Stimulated activated CD4-positive, alpha-beta T cell treated with anti-CD3 and anti-CD28 coated beads, TNF-alpha, amount 100 ng/mL, for 24 hours (primary cell): ENCODE results near the gene TRABD.

Source experiments
- DNase-seq, 3 experiments: peaks; one replicate each; pipeline ENCODE4 v3.0.0-alpha.2; 2020; ENCODE audit warnings: low read depth in 3 of 3

The TRABD gene

DNA sequence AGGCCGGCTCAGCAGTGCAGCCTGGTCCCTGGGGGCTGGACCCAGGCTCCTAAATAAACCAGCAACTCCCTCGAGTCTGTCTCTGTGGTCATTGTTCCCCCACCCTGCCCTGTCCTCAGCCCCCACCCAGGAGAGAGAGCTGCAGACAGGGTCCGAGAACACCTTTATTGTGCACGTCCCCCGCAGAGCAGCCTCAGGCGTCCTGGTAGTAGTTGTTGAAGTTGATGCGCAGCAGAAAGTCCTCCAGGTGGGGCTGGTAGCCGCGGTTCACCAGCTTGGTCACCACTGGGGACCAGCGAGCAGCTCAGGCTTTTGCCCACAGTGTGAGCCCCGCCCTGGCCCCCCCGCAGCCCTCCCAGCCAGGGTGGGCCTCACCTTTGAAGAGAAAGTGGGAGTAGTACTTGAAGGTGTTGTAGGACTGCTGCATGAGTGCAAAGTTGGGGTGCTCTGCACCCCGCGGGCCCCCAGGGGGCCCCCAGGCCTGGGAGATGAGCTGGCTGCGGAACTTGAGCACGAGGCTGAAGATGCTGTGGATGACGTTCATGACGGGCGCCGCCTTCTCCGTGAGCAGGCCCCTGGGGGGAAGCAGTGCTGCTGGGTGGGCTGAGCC lies 31.9 kb downstream of the TRABD start:
- DNase-seq, result no peak

DNA sequence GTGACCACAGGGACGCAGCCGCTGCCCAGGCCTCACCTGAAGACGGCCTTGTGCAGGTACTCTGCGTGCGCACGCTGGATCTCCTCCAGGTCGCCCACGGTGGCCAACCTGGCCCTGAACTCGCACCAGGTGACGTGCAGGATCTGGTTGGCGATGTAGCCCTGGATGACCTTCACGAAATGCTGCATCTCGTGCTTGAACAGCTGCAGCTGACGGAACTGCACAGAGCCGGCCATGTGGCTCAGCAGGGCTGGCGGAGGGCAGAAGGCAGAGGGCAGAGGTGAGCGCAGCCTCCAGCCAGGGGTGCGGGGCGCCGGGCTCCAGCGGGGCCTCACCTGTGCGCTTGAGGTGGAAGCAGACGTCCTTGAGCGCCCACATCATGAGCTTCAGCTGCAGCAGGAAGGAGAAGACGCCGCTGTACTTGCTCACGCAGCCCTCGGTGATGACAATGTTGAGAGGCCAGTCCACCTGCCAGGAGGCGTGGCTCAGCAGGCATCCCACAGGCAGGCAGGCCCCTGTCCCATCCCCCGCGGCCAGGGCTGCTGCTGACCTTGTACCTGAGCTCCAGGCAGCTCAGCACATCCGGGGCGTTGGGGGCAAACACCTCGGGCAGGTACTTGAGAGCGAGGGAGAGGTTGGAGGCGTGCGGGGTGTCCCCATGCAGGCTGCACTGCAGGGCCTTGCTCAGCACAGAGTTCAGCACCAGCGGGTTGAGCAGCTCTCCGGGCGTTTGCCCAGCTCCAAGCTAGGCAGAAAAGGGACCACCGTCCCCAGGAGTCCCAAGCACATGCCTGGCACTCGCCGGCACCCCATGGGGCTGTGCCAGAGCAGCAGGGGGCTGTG lies 32.7 kb downstream of the TRABD start:
- no peak for DNase-seq

DNA sequence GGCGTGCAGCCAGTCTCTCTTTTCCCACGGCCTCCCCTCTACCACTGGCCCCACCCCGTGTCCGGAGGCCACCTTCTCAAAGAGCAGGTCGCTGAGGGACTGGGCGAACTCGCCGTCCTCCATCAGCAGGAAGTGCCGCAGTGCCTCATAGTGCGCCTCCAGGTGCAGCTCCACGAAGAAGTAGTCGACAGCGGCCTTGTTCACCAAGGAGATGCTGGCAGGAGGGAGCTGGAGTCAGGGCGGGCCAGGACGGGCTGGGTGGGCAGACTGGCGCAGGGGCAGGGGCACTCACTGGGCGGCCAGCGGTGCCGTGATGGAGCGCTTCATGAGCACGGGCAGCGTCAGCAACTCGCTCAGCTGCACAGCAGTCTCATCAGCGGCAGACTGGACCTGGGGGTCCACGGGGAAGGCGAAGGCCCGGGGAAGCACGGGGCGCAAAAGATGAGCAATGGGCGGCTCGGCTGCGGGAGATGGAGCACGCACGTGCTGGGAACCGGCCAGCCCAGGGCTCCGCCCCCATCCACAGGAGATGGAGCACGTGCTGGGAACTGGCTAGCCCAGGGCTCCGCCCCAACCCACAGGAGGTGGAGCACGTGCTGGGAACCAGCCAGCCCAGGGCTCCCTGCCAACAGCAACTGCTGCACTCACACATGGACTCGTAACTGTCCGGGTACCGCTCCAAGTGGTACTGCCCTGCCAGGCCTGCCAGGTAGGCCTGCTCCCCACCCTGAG lies 33.4 kb downstream of the TRABD start:
- no peak for DNase-seq

DNA sequence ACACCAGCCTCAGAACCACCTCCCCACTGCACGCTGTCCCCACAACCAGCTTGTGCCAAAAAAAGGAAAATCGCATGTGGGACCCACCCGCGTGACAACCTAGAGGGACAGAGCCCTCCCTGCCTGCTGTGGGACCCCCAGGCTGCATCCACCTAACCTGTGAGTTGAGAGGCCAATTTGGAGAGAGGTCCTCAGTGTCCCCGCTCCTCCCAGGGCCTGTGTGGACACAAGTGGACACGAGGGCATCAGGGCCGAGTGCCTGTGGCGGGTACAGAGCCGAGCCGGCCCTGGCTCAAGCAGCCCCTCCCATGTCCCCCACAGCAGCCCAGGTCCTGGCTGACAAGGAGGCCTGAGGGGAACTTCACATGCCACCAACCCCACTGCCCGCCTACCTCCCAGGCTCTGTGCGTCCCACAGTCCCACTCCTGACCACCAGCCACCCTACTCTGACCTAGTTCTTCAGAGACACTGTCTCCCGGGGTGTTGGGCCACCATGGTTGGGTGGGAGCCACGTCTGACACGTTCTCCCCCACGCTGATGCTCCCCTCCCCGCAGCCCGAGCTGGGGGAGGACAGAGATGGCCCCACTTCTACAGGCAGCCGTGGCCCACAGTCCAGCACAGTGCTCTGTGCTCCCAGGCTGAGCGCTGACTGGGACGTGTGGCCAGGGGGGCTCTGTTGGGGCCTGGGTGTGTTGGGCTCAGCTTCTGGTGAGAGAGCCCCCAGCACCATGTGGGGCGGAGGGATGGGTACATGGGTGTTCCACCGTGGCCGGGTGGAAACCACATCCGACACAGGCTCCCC lies 34.3 kb downstream of the TRABD start:
- no peak for DNase-seq

DNA sequence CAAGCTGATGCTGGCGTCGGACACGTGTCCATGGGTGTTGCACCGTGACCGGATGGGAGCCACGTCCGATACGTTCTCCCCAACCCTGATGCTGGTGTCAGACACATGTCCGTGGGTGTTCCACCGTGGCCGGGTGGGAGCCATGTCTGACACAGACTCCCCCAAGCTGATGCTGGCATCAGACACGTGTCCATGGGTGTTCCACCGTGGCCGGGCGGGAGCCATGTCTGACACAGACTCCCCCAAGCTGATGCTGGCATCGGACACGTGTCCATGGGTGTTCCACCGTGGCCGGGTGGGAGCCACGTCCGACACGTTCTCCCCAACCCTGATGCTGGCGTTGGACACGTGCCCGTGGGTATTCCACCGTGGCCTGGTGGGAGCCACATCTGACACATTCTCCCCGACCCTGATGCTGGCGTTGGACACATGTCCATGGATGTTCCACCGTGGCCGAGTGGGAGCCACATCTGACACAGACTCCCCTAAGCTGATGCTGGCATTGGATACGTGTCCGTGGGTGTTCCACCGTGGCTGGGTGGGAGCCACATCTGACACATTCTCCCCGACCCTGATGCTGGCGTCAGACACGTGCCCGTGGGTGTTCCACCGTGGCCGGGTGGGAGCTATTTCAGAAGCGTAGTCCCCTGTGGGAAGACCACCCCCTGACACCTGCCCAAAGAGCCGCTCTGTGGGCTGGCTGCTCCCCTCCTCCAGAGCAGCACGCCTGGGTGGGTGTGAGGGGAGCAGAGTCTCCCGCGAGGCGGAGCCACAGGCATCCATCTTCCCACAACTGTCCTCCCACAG lies 35.1 kb downstream of the TRABD start:
- DNase-seq, result no peak

DNA sequence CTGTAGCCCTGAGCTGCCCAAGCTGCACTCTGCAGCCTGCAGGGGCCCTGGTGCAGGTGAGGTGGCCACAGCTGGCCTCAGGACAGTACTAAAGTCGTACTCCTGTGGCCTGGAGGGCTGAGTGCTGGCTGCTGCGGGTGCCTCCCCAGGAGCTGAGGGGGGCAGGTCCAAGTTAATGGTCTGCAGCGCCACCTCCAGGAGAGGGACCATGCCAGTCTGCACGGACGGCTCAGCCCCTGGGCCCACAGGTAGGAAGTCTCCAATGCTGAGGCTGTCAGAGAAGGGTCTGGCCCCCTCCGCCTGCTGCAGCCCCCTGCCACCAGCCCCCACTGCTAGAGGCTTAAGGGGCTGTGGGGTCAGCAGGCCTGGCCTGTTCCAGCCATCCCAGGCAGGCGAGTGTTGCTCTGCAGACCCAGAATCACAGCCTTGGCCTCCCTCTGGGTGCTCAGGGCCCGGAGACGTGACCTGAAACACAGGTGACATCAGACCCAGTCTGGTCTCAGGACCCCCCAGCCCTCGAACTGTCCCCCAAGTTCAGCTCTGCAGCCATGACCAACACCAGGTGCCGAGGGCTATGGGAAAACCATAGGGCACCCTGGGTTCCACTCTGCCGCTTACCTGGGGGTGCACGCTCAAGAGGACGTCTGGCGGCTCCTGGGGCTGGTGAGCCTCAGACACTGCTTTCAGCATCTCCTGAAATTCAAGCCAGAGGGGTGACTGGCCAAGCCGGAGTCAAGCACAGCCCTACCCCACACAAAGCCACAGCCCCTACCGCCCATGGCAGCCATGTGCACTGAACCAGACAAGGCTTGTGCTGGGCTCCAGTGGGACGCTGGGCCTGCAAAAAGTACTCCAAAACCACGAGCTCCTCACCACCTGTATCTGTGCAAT lies 35.9 kb downstream of the TRABD start:
- DNase-seq, result no peak

DNA sequence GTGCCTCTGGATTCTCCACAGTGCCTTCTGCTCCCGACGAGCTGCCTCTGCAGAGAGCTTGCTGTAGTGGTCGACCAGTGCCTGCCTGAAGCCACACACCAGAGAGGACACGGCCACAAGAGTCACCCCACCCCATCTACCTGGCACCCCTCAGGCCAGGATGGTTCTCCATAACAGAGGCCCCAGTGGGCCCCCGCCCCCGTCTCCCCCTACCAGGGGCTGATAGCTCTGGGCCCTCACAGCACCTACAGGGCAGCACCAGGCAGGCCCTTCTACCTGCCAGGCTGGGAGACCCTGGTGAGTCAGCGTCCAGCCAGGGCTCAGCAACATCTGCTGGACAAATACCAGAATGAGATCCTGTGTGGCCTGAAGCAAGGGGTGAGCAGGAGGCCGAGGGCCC lies 36.8 kb downstream of the TRABD start:
- DNase-seq, result no peak

DNA sequence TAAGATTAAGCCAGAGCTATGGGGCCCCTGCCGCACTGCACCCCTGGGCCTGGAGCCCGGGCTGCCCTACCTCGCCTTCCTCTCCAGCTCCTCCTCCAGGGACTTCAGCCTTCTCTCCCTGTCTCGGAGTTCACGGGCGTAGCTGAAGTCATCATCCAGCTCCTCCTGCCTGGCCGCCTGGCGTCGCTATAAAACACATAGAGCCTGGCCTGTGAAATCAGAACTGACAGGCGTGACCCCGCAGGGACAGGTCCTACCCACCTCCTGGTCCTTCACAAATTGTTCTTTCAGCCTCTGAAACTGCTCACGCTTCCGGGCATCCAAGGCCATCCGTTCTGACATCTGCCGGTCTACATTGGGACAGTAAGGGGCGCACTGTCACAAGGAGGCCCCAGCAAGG lies 38.4 kb downstream of the TRABD start:
- no peak for DNase-seq

DNA sequence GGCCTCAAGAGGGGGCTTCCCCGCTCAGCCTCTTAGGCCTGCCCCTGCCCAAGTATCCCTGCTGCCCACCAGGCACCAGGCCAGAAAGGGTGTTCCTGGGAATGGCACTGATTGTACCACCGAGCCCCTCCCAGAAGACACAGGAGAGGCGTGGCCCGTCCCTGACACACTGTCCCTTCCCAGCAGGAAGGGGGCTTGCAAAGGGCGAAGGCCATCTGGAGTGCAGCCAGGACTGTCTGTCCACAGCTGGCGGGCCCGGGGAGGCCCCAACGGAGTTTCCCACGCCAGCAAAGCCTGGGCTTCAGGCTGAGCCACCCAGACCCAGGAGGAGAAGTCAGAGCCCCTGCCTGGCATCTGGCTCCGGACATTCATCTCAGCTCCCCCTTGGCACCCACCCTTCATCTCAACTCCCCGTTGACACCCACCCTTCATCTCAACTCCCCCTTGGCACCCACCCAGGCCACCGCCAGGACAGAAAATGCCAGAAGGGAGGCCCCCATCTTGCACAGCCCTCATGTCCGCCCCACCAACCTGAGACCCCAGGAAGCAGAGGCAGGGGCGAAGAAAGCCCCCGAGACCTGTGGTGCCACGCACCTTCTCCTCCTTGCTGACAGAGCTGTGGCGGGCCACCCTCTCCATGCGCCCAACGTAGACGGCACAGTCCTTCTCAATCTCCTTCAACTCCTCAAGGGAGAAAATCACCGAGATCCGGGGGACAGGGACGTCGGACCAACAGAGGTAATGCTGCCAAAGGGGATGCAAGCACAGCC lies 39.7 kb downstream of the TRABD start:
- no peak for DNase-seq

DNA sequence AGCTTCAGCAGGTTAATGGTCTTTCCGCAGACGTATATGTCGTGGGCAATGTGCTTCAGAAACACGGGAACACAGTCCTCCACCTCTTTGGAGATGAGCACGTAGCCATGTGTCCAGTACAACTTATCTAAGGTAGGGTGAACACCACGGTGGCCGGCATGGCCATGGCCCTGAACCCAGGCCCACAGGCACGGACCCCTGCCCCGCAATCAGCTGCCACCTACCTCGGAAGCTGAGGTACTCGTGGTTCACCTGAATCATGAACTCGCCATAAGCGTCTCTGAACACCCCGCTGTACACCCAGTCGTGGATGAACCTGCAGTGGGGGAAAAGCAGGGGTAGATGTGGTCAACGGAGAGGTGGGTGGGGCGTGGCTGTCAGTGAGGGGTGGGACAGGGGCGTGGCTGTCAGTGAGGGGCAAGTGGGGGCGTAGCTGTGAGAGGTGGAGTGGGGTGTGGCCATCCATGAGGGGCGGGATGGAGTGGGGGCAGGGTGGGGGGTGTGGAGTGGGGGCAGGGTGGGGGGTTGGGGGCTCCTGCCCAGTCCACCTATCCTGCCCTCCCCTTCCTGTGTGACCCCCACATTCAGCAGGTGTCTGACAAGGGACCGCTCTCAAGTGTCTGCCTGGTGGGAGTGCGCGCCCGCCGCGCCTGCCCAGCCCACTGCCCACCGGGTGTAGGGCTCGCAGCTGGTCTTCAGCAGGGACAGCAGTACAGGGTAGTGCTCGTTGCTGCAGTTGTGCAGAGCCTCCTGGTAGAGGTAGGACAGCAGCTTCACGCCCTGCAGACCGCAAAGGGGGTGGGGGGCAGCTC lies 40.6 kb downstream of the TRABD start:
- DNase-seq, result no peak

DNA sequence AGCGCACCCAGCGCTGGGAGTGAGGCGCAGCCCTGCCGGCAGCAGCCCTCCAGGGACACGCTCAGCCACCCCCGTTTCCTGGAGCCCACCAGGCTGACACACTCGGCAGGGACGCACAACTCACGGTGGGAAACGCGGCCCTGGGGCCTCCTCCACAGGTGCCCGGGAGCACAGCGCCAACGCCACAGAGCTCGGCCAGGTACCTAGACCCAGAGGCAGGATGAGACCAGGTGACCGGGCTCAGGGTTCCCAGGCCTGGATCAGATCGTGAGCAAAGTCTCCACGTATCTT lies 41.1 kb downstream of the TRABD start:
- no peak for DNase-seq

DNA sequence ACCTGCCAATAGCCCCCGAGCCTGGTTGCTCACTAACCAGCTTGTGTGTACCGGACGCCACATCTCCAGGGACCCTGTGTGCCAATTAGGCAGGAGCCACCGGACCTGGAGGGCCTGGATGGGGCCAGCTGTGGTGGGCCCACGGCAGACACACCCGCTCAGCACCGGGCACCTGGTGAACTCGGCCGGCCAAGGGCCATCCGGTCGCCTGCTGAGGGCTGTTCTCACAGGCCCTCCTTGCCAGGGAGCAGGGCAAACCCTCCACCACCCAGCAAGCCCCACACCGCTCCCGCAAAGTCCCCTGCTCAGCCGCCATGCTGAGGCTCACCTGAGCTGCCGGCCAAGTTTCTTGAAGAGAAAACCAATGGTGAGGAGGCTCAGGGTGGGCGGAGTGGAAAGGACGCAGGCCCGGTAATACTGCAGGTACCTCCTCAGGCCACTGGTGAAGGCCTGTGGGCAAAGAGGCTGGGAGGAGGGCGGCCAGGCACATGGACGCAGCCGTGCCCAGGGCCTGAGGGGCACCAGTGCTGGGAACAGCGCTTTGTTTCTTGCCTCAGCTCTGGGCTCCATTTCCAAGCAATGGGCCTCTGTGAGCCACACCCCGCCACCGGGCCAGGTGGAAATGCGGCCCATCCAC lies 42.0 kb downstream of the TRABD start:
- DNase-seq, result no peak

DNA sequence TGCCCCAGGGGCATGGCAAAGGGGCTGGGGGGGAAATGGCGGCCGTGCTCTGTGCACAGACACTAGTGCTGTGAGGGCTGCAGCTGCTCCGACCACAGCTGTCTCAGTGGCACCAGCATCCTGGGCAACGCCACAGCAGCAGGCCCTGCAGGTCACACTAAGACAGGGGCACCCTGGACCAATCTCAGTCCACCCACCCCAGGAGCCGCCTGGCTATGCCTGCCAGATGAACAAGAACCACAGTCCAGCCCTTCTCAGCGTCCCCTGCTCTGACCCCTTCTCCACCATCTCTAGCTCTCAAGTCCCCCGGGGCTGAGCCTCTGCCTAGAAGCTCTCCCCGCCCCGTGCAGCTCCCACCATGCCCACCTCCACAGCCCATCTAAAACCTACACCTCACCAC lies 42.7 kb downstream of the TRABD start:
- DNase-seq, result no peak

DNA sequence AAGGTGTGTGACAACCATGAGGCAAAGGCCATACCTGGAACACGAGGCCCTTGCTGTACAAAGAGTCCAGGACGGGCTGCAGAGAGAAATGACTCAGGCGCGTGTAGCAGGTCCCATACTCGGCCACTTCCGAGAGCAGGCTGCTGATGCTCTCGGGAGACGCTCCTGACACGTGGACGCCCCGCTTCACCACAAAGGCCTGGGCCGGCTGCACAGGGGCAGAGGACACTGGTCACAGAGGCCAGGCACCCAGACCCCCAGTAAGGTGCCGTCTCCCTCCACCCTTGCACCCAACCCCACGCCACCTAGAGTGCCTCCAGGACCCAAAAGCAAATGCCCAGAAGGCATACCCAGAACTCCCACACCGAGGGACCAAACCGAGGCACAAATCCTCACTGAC lies 43.7 kb downstream of the TRABD start:
- no peak for DNase-seq

DNA sequence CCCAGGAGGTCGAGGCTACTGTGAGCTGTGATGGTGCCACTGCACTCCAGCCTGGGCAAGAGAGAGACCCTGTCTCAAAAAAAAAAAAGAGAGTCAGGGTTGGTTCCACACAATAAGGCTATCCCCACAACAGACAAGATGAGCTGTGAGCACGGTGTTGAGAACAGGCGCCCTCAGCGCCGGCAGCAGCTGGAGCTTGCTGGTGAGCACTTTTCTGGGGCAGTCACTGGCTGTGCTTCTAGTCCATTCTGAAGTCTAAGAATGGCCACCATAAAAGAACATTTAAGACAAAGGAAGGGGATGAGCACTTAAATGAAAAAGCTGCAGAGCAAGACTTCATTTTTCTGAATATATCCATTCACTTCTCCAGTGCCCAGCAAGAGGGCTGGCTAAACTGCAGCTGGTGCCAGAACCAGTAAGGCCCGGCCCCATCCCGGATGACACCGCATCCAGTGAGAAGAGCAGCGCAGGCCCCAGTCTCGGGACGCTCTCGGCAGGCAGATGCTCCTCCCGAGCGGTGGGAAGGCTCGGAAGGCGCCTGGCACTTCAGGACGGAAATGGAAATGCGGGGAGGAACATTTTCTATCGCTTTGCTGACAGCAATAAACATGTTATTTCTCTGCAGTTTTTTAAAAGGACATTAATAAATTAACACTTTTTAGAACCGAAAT lies 46.9 kb downstream of the TRABD start:
- no peak for DNase-seq

DNA sequence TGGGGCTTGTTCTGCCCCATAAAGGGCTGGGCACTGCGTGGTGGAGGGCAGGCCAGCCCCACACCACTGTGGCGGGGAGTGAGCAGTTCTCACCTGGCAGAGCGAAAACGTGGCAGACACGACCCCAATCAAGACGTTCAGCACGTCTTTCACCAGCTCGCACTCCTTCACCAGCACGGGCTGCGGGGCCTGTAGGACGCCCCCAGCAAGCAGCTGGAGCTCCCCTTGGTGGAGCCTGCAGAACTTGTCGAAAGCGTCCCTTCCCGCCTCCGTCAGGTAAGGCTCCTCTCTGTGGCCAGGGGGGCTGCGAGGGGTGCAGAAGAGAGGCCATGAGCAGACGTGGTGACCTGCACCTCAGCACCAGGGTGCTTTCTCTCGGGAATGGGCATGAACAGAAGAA lies 47.5 kb downstream of the TRABD start:
- no peak for DNase-seq

DNA sequence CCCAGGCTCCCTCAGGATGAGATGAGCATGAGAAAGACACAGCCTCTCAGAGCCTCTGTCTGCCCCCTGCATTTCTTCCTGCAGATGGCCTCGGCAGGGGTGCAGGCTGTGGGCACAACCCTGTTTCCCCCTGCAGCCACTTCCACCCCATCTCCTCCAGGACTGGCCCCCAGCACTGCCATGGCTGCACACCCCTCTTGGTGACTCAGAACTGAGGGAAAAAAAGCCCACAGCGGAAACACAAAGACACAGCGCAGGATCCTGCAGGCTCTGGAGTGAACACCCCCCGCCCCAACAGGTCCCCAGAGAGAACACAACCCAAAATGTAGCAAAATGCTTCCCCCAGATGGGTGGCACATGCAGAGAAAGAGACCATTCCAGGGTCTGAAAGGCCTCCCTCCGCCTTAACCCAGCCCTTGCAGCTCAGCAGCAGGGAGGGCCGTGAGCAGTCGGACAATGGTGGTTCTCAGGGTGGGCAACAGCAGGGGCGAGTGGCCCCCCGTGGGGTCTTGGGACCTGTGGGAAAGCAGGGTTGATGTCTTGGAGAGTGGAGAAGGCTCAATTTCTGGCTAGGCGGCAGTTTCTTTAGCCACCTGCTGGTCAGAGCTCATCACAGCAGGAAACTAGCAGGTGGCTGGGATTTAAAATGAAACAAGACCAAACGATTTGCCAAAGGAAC lies 51.2 kb downstream of the TRABD start:
- no peak for DNase-seq
